C4-2B (cell line): ENCODE measurements around the gene NR1H4.
"Not testable (repeated sequence)": the region's sequence is repeated elsewhere in the genome, so short reads cannot be mapped to it uniquely, and the experiment has no call there.

Experiments
- H3K27ac ChIP-seq: fragments of 450-650 bp; 2 replicates; pipeline ENCODE4 v1.5.1; 2017
- ZFX ChIP-seq: fragments of 450-650 bp; IDR thresholded peaks from 2 replicates; pipeline ENCODE4 v1.6.1; 2017
- TF ChIP-seq, protein P1 (sequence below): fragments of 450-650 bp; conservative IDR thresholded peaks from 2 replicates; pipeline ENCODE4 v1.5.1; 2017; ENCODE audit warnings: mild to moderate bottlenecking

The NR1H4 gene

DNA sequence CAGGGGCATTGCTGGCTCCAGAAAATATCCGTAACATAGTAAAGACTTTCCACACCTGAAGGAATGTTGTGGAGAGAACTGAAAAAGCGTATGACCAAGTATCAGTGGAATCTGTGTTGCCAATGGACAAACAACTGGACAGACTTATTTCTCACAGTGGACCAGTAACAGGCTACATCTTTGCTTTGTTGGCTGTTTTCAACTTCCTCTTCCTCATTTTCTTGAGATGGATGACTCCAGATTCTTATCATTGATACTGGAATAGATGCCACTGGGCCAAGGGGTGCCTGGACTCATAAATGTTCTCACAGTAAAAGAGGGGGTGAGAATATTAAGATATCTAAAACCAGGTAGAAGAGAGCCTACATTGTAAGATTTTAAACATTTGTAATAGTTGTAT, 106.2 kb downstream of the NR1H4 start:
- TF ChIP-seq ZFX, result no peak
- TF ChIP-seq, protein P1, sequence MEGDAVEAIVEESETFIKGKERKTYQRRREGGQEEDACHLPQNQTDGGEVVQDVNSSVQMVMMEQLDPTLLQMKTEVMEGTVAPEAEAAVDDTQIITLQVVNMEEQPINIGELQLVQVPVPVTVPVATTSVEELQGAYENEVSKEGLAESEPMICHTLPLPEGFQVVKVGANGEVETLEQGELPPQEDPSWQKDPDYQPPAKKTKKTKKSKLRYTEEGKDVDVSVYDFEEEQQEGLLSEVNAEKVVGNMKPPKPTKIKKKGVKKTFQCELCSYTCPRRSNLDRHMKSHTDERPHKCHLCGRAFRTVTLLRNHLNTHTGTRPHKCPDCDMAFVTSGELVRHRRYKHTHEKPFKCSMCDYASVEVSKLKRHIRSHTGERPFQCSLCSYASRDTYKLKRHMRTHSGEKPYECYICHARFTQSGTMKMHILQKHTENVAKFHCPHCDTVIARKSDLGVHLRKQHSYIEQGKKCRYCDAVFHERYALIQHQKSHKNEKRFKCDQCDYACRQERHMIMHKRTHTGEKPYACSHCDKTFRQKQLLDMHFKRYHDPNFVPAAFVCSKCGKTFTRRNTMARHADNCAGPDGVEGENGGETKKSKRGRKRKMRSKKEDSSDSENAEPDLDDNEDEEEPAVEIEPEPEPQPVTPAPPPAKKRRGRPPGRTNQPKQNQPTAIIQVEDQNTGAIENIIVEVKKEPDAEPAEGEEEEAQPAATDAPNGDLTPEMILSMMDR, result no peak
- no peak overlapping the region for H3K27ac ChIP-seq

DNA sequence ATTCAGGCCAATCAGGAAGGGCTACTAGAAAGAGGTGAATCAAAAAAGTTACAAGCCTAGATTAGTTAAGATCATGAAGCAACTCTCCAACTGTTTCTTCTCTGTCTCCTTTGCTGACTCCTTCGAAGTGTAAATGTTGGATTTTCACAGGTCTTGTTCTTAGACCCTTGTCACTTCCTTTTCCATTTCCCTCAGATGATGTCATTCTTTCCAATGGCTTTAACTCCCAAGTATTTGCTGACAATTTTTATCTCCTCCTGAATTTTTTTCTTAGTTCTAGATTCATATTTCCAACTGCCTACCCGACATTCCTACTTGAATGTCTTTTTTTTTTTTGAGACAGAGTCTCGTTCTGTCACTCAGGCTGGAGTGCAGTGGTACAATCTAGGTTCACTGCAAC, 110.6 kb downstream of the NR1H4 start:
- no peak for TF ChIP-seq ZFX
- TF ChIP-seq, protein P1, result no peak
- no peak overlapping the region for H3K27ac ChIP-seq

DNA sequence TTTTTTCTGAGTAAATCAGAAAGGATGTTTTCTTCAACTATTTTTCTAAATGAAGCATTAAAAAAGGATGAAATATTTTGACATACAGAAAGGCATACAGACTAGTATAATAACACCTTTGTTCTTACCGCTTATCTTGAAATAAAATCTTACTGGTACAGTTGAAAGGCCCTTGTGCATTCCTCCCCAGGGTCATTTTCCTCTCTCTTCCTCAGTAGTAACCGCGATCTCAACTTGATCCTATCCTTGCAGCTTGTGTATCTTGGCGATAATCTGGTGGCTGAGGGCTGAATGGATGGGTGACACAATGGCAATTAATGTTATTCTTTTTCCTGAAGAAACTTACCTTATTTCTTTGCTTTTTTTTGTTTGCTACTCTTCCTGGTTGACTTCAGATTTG, 118.3 kb downstream of the NR1H4 start:
- no peak for TF ChIP-seq ZFX
- TF ChIP-seq, protein P1, result no peak
- no peak overlapping the region for H3K27ac ChIP-seq

DNA sequence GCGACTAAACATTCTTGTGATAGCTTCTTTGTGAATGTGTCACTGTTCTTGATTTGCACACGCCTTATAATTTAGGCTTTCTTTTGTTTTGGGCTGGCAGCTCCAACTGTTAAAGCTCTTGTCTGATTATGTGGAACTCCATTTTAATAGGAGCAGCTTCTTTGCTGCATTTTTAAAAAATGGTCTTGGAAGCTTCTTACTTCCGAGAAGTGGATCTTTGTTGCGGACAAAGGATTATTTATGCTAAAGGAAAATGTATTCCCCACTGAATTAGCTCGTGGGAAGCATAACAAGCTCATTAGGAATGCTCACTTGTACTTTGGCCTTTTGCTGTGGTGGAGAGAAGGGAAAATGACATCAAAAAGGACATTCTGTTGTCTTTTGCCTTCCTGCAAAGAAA, 119.8 kb downstream of the NR1H4 start:
- H3K27ac ChIP-seq, result no peak overlapping the region
- TF ChIP-seq, protein P1, result no peak
- TF ChIP-seq ZFX, result no peak

DNA sequence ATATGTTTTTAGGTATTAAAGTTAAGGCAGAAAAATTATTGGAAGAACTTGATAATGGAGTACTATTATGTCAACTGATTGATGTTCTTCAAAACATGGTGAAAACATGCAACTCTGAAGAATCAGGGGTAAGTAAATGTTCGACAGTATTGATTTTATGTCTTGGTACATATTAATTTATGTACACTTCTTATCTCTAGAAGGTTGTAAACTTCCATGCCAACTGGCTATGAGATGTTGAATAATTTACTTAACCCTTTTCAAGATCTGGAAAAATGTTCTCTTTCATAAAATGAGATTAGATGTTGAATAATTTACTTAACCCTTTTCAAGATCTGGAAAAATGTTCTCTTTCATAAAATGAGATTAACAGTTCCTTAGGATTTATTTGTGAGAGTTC, 128.0 kb downstream of the NR1H4 start:
- no peak for TF ChIP-seq ZFX
- TF ChIP-seq, protein P1, result no peak
- H3K27ac ChIP-seq, result no peak overlapping the region

DNA sequence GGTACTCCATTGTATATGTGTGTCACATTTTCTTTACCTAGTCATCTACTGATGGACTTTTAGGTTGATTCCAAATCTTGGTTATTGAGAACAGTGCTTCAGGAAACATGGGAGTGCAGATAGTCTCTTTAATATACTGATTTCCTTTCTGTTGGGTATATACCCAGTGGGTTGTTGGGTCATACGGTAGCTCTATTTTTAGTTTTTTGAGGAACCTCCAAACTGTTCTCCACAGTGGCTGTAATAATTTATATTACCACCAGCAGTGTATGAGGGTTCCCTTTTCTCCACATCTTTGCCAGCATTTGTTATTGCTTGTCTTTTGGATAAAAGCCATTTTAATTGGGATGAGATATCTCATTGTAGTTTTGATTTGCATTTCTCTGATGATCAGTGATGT, 129.3 kb downstream of the NR1H4 start:
- not testable (repeated sequence) for H3K27ac ChIP-seq

DNA sequence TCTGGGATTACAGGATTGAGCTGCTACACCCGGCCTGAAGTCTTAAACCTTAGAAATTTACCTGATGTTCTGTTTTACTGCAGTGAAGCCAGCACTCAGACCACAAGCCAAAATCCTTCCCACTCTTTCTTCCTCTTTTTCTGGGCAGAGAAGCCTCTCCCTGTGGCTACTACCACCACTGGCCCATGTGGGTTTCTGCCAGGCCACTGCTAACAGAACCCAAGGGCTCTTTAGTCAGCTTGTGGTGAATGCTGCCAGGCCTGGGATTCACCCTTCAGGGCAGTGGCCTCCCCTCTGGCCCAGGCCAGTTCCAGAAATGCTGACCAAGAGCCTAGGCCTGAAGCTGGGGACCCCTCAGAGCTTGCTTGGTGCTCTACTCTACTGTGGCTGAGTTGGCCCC, 135.1 kb downstream of the NR1H4 start:
- no peak for TF ChIP-seq ZFX
- TF ChIP-seq, protein P1, result no peak
- H3K27ac ChIP-seq, result no peak overlapping the region

DNA sequence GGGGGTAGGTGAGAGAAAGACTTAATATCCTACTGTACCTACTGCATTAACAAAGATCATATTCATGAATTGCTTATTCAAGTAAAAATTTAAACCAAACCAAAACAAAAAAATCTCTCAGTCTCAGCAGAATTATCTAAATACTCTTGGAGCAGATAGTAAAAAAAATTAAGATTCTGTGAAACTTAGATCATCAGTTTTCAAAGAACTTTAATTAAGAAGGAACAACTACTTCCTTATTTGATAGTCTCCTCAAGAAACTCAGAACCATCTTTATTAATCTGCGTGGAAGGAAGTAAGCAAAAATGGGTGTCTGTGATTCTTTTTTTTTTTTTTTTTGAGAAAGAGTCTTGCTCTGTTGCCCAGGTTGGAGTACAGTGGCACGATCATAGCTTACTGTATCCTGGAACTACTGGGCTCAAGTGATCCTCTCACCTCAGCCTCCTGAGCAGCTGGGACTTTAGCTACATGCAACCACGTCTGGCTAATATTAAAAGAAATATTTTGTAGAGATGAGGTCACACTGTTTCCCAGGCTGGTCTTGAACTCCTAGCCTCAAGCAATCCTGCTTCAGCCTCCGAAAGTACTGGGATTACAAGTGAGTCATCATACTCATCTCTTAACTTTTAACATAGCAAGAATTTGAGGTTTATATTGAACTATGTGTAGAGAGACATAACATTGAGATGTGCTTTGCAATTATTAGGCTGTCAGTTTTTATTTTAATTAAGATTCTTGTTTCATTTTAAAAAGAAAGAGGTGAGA, 137.2 kb downstream of the NR1H4 start:
- TF ChIP-seq ZFX, result no peak
- TF ChIP-seq, protein P1, result no peak
- H3K27ac ChIP-seq, result no peak overlapping the region
